MCF 10A (cell line): ENCODE data around the gene USH1G. TPM values are rescaled to one million over a fixed set of nuclear protein-coding genes. Genes with fewer than 3 reads are reported as not detected.

Experiments
- BruUV-seq: library from RNA; stranded (reverse); fragments of 400-500 nt; replicated peaks from 2 replicates; lab custom pipeline; 2021; lab: Mats Ljungman, UMichigan
- CTCF ChIA-PET: fragments of 300-600 bp; sonication (Branson Sonifier 250); formaldehyde crosslinking; extraction: SDS; loops from one replicate; lab custom pipeline; 2021; ENCODE audit warnings: antibody characterized with exemption, inconsistent platforms; lab: Yijun Ruan, JAX
- POLR2A ChIA-PET: fragments of 300-600, 350-650 bp; sonication (Branson Sonifier 250); formaldehyde crosslinking; extraction: SDS; loops from one replicate; lab custom pipeline; 2020; ENCODE audit warnings: antibody characterized with exemption, inconsistent platforms; lab: Yijun Ruan, JAX
- DNase-seq: peaks from one replicate; pipeline ENCODE4 v3.0.0-alpha.2; 2018; ENCODE audit not compliant: unreplicated experiment
- H3K27ac Mint-ChIP-seq: one replicate; pipeline ENCODE4 v1.8.0; 2022; ENCODE audit warnings: mild to moderate bottlenecking, low read depth, mixed read lengths; ENCODE audit not compliant: unreplicated experiment
- H3K27me3 Mint-ChIP-seq: one replicate; pipeline ENCODE4 v1.8.0; 2022; ENCODE audit warnings: mixed read lengths; ENCODE audit not compliant: insufficient read depth, unreplicated experiment
- H3K36me3 Mint-ChIP-seq: one replicate; pipeline ENCODE4 v1.8.0; 2022; ENCODE audit warnings: mild to moderate bottlenecking, moderate library complexity, mixed read lengths; ENCODE audit not compliant: insufficient read depth, unreplicated experiment
- H3K4me1 Mint-ChIP-seq: one replicate; pipeline ENCODE4 v1.8.0; 2022; ENCODE audit warnings: mixed read lengths; ENCODE audit not compliant: insufficient read depth, unreplicated experiment
- H3K4me3 Mint-ChIP-seq: one replicate; pipeline ENCODE4 v1.8.0; 2022; ENCODE audit warnings: mild to moderate bottlenecking, moderate library complexity, mixed read lengths; ENCODE audit not compliant: unreplicated experiment
- H3K9me3 Mint-ChIP-seq: one replicate; pipeline ENCODE4 v1.8.0; 2022; ENCODE audit warnings: mixed read lengths; ENCODE audit not compliant: unreplicated experiment
- intact Hi-C: fragments of 100-400 bp; cut with micrococcal nuclease; formaldehyde crosslinking; loops from 2 replicates; pipeline ENCODE4 v1.14.1; 2022
- total RNA-seq: library from RNA; stranded (reverse); gene quantifications from 2 replicates; pipeline ENCODE4 v1.2.3, GENCODE V29; 2022
- TF ChIP-seq, protein P1 (sequence below): fragments of 200-600 bp; IDR thresholded peaks from one replicate; pipeline ENCODE4 v1.8.0; 2022; ENCODE audit warnings: antibody characterized with exemption, mild to moderate bottlenecking; ENCODE audit not compliant: unreplicated experiment

The USH1G gene
- total RNA-seq, 1 experiment from 2014 or later, result not detected

DNA sequence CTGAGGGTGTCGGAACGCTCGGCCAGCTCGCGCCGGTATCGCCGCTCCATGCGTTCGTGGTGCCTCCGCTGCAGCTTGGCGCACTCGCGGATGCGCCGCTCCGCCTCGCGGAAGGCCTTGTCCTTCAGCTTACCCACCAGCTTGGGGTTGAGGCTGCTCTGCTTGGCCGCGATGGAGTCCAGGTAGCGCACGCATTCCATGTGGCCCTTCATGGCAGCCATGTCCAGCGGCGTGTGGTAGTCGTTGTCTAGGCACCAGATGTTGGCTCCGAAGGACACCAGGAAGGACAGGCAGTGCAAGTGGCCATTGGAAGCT lies 2.8 kb downstream of the USH1G start:
- TF ChIP-seq, protein P1, sequence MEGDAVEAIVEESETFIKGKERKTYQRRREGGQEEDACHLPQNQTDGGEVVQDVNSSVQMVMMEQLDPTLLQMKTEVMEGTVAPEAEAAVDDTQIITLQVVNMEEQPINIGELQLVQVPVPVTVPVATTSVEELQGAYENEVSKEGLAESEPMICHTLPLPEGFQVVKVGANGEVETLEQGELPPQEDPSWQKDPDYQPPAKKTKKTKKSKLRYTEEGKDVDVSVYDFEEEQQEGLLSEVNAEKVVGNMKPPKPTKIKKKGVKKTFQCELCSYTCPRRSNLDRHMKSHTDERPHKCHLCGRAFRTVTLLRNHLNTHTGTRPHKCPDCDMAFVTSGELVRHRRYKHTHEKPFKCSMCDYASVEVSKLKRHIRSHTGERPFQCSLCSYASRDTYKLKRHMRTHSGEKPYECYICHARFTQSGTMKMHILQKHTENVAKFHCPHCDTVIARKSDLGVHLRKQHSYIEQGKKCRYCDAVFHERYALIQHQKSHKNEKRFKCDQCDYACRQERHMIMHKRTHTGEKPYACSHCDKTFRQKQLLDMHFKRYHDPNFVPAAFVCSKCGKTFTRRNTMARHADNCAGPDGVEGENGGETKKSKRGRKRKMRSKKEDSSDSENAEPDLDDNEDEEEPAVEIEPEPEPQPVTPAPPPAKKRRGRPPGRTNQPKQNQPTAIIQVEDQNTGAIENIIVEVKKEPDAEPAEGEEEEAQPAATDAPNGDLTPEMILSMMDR, result no peak
- CTCF ChIA-PET, result interaction anchor here (0.6 to 11.5 kb wide), 3 partner anchors 39 to 170 kb away, joined by 3 to 233 read pairs (median 3); no protein-coding TSS in a partner anchor
- BruUV-seq, result no TSS peak
- POLR2A ChIA-PET, result no interaction called here
- DNase-seq, result no peak
- Mint-ChIP-seq H3K27ac (no peak overlapping the region), H3K9me3 (no peaks in the 10 kb centered on the region), H3K27me3 (peaks cover 22% of the 10 kb centered on the region), H3K36me3 (no peaks in the 10 kb centered on the region), H3K4me3 (no peak overlapping the region), H3K4me1 (no peaks in the 10 kb centered on the region)
- intact Hi-C loops, result no loop called here

DNA sequence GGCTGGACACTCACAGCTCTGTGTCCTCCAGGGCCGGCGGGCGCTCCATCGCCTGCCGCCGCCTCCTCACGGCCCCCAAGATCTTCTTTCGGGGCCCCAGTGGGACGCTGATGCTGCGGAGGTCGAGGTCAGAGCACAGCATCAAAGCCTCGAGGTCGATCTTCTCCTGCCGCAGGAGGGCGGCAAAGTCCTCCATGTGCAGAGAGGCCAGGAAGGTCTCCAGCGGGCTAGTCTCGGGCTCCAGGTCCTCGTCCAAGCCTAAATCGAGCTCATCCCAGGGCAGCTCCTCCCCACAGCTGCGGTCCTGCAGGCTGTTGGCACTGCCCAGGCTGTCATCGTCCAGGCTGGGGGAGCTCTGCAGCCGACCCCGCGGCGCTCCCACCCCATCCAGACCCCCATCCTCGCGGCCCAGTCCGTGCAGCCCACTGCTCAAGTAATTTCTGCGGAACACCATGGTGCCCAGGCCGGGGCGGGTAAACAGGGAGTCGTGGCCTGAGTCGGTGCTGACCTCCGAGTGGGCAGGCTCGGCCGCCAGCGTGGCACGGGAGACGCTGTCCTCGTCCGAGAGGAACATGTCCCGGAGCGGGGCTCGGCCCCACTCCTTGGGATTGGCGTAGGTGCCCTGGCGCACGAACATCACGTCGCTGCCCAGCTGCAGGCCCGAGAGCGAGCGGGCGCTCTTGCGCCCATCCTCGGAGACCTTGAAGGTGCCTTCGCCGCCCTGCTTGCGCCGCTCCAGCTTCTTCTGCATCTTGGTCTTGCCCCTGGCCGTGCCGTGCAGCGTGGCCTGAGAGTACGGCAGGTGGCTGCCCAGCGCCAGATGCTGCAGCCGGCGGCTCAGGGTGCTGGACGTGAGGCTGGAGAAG lies 3.4 kb downstream of the USH1G start:
- CTCF ChIA-PET, result interaction anchor here (0.6 to 11.5 kb wide), 3 partner anchors 40 to 170 kb away, joined by 3 to 233 read pairs (median 3); no protein-coding TSS in a partner anchor
- no peaks in the 10 kb centered on the region for H3K9me3 Mint-ChIP-seq
- POLR2A ChIA-PET, result interaction anchor here (1.1 kb wide), 1 partner anchor 46 kb away, joined by 4 read pairs; no protein-coding TSS in a partner anchor
- H3K4me1 Mint-ChIP-seq, result no peaks in the 10 kb centered on the region
- BruUV-seq, result no TSS peak
- no peaks in the 10 kb centered on the region for H3K36me3 Mint-ChIP-seq
- DNase-seq, result no peak
- TF ChIP-seq, protein P1, result no peak
- intact Hi-C loops, result no loop called here
- H3K27me3 Mint-ChIP-seq, result peaks cover 16% of the 10 kb centered on the region
- H3K27ac Mint-ChIP-seq, result no peak overlapping the region
- no peak overlapping the region for H3K4me3 Mint-ChIP-seq

DNA sequence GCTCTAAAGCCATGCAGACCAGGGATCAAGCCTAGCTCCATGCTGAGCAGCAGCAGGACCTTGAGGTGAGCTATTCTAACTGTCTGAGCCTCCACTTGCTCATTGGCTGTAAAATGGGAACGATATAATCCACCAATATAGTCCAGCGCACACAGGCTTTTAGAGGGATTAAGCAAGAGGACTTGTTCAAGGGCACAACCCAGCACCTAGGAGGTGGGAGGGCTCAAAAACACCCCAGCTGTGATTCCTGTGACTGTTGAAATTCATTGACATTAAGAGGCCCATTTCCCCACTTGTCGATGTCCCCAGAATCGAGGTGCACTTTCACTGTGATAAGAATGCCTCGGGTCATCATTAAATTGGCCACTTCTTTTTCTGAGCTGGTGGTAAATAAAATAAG lies 4.1 kb downstream of the USH1G start:
- intact Hi-C loops, result no loop called here
- peaks cover 9% of the 10 kb centered on the region for H3K27me3 Mint-ChIP-seq
- H3K27ac Mint-ChIP-seq, result no peak overlapping the region

DNA sequence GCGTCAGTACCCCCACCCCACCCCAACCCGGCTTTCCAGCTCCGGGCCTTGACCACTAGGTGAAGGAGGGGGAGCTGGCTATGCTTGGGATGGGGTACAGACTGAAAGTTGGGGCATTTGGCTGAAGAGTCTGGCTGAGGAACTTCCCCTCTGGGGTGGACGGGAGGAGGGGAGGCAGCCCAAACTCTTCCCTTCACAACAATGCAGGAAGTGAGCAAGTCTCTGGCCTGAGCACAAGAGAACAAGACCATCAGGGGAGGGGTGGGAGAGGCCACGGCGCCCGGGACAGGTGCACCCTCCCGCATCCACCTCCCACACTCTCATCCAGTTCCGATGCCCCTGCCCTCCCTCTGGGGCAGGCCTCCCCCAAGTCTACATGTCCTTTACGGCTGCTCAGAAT lies 5.6 kb downstream of the USH1G start:
- no peak overlapping the region for H3K27ac Mint-ChIP-seq
- ChIA-PET POLR2A (interaction anchor here (0.6 kb wide), 1 partner anchor 44 kb away, joined by 3 read pairs; no protein-coding TSS in a partner anchor), CTCF (interaction anchor here (0.7 kb wide), 1 partner anchor 52 kb away, joined by 4 read pairs; no protein-coding TSS in a partner anchor)
- no peaks in the 10 kb centered on the region for H3K4me1 Mint-ChIP-seq
- no peak overlapping the region for H3K4me3 Mint-ChIP-seq
- intact Hi-C loops, result no loop called here
- DNase-seq, result no peak
- no peaks in the 10 kb centered on the region for H3K9me3 Mint-ChIP-seq
- no peaks in the 10 kb centered on the region for H3K36me3 Mint-ChIP-seq
- TF ChIP-seq, protein P1, result no peak
- H3K27me3 Mint-ChIP-seq, result peaks cover 8% of the 10 kb centered on the region
- no TSS peak for BruUV-seq

More for the DNA sequence above, 4.1 kb downstream of the USH1G start:
- Mint-ChIP-seq H3K36me3 (no peaks in the 10 kb centered on the region), H3K4me1 (no peaks in the 10 kb centered on the region), H3K9me3 (no peaks in the 10 kb centered on the region), H3K4me3 (no peak overlapping the region)
- BruUV-seq, result no TSS peak
- TF ChIP-seq, protein P1, result no peak
- no peak for DNase-seq
- POLR2A ChIA-PET, result interaction anchor here (1.1 kb wide), 1 partner anchor 46 kb away, joined by 4 read pairs; no protein-coding TSS in a partner anchor
- CTCF ChIA-PET, result interaction anchor here (0.6 to 11.5 kb wide), 2 partner anchors 41 to 493 kb away, joined by 3 to 233 read pairs; no protein-coding TSS in a partner anchor
